ENCODE data around the gene AFF1. TPM values are rescaled to one million over a fixed set of nuclear protein-coding genes. Genes with fewer than 3 reads are reported as not detected.

The AFF1 gene
- total RNA-seq, 1 donor from 2014 or later, result 99.9 TPM

DNA sequence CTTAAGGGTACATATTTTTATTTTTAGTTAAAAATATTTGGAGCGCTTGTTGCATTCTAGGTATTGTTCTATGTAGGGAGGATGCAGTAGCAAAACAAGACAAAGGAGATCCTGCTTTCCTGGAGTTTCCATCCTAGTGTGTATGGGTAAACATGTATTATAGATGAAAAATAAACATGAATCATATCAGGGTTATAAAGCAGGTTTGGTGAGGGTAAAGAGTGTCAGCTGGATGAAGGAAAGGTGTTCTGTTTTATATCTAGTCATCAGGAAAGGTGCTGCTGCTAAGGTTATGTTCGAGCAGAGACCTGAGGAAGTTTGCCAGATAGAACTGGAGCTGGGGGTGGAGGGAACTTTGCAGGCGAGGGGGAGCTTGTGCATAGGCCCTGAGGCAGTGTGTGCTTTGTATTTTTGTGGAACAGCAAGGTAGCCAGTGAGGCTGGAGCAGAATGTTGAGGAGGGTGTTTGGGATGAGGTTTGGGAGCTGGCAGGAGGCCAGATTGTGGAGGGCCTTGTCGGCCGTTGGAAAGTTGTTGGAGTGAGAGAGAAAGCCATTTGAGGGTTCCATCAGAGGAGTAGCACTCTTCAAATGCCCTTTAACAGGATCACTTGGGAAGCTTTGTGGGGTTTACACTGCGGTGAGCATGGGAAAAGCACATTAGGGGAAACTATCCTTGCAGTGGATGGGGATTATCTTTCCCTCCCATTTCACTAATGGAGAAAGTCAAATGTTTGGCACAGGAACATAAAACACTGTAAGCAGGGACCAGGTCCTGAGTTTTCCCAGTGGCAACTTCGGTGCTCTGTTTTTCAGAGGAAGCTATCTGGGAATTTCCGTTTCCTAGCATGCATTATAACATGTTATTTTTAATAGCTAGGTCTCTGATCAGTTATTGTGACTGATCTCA lies 35.9 kb downstream of the AFF1 start:
- Histone ChIP-seq H3K27me3 (no peaks in the 10 kb centered on the region), H3K4me3 (no peak overlapping the region), H3K27ac (no peak overlapping the region), H3K4me1 (peaks cover 50% of the 10 kb centered on the region), H3K36me3 (no peaks in the 10 kb centered on the region), H3K9me3 (no peaks in the 10 kb centered on the region)
- peak in 1 of 2 donors; percentile 11 for TF ChIP-seq POLR2AphosphoS5 (IDR thresholded peaks at IDR 0.05; ENCODE audit: insufficient read depth in 1 of 2, low read depth in 1 of 2)
- TF ChIP-seq POLR2A (IDR thresholded peaks at IDR 0.05), result no peak
- no peak for DNase-seq (ENCODE audit: extremely low spot score in 2 of 2)
- intact Hi-C loops (cut with DNase I), result no loop called here

DNA sequence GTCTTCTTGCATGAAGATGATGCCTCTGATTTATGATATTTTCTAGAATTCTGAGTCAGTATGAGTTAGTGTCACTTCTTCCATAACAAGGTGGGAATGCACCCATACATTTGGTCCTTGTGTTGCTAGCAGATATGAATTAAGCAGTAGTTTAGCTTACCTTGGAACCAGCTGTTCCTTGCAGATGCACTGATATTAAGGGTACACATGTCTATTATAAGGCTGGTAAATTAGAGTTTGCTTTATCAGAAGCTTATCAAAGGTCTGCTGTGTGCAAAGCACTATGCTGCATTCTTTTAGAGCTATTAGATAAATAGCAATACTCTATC lies 36.5 kb downstream of the AFF1 start:
- H3K27me3 ChIP-seq, result no peaks in the 10 kb centered on the region
- DNase-seq (ENCODE audit: extremely low spot score in 2 of 2), result no peak
- H3K36me3 ChIP-seq, result no peaks in the 10 kb centered on the region
- H3K9me3 ChIP-seq, result no peaks in the 10 kb centered on the region
- intact Hi-C loops (cut with DNase I), result no loop called here
- H3K27ac ChIP-seq, result no peak overlapping the region
- no peak for TF ChIP-seq POLR2A (IDR thresholded peaks at IDR 0.05)
- TF ChIP-seq CTCF (IDR thresholded peaks at IDR 0.05), result no peak
- TF ChIP-seq POLR2AphosphoS5 (IDR thresholded peaks at IDR 0.05; ENCODE audit: insufficient read depth in 1 of 2, low read depth in 1 of 2), result no peak
- H3K4me3 ChIP-seq, result no peak overlapping the region
- H3K4me1 ChIP-seq, result peaks cover 50% of the 10 kb centered on the region

DNA sequence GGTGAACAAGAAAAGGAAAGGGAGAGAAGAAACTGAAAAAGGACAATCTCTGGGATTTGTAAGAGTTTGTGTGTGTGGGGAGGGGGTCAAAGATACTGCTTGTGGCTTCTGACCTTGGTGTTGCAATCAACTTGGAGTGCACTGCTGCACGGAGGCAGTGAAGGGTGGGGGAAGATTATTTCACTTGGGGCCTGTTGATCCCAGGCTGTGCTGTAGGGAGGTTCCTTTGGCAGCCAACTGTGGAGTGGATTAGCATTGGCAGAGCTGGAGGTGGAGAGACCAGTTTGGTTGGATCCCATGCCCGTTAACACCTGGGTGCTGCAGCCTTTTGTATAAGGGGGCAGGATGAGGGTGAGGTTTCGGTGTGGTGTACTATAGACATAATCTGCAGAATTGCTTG lies 38.2 kb downstream of the AFF1 start:
- no peak for TF ChIP-seq CTCF (IDR thresholded peaks at IDR 0.05)
- peak in 1 of 2 donors; percentile 71 for TF ChIP-seq POLR2AphosphoS5 (IDR thresholded peaks at IDR 0.05; ENCODE audit: insufficient read depth in 1 of 2, low read depth in 1 of 2)
- intact Hi-C loops (cut with DNase I), result no loop called here
- H3K27ac ChIP-seq, result no peak overlapping the region
- no peaks in the 10 kb centered on the region for H3K36me3 ChIP-seq
- no peak overlapping the region for H3K4me3 ChIP-seq
- peaks cover 51% of the 10 kb centered on the region for H3K4me1 ChIP-seq
- no peaks in the 10 kb centered on the region for H3K27me3 ChIP-seq
- no peaks in the 10 kb centered on the region for H3K9me3 ChIP-seq
- no peak for DNase-seq (ENCODE audit: extremely low spot score in 2 of 2)

DNA sequence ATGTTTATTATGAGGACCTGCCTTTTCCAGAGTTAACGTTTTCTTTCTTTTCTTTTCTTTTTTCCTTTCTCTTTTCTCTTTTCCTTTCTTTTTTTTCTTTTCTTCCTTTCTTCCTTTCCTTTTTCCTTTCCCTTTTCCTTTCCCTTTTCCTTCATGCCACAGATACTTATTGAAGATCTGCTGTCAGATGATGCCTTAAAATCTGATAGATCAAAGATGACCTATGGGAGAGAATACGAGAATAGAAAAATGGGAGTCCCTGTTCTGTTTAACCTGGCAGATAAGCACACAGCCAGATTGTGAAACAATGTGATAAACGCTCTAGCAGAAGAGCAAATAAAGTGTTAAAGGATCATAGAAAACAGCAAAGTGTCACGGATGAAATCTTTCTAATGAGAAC lies 38.9 kb downstream of the AFF1 start:
- H3K9me3 ChIP-seq, result no peaks in the 10 kb centered on the region
- no peak overlapping the region for H3K4me3 ChIP-seq
- no peaks in the 10 kb centered on the region for H3K27me3 ChIP-seq
- no peak overlapping the region for H3K27ac ChIP-seq
- TF ChIP-seq POLR2A (IDR thresholded peaks at IDR 0.05) (no peak), CTCF (IDR thresholded peaks at IDR 0.05) (no peak), POLR2AphosphoS5 (IDR thresholded peaks at IDR 0.05; ENCODE audit: insufficient read depth in 1 of 2, low read depth in 1 of 2) (no peak)
- intact Hi-C loops (cut with DNase I), result no loop called here
- H3K4me1 ChIP-seq, result peaks cover 51% of the 10 kb centered on the region
- no peaks in the 10 kb centered on the region for H3K36me3 ChIP-seq
- DNase-seq (ENCODE audit: extremely low spot score in 2 of 2), result no peak

DNA sequence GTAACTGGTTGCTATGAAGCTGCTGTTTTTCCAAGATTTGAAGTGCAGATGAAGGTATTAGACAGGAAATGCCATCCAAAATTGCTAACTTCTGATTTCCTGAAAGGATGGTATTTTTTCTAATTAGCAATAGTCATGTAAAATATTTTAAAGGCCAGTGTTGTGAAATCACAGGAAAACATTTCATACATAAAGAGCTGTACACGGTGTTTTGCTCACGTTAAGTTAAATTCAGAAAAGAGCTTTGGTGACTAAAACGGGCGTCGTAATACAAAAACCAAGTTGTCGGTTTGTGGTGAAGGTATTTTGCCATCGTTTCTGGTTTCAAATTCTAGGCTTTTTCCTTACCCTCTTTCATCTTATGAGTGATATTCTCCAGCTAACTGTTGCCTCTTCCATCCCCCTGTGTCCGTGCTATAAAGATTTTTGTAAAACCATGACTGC lies 39.8 kb downstream of the AFF1 start:
- H3K27ac ChIP-seq, result no peak overlapping the region
- no peaks in the 10 kb centered on the region for H3K9me3 ChIP-seq
- H3K36me3 ChIP-seq, result no peaks in the 10 kb centered on the region
- peaks cover 47% of the 10 kb centered on the region for H3K4me1 ChIP-seq
- TF ChIP-seq POLR2AphosphoS5 (IDR thresholded peaks at IDR 0.05; ENCODE audit: insufficient read depth in 1 of 2, low read depth in 1 of 2) (no peak), CTCF (IDR thresholded peaks at IDR 0.05) (no peak), POLR2A (IDR thresholded peaks at IDR 0.05) (no peak)
- no peak overlapping the region for H3K4me3 ChIP-seq
- intact Hi-C loops (cut with DNase I), result no loop called here
- DNase-seq (ENCODE audit: extremely low spot score in 2 of 2), result no peak
- no peaks in the 10 kb centered on the region for H3K27me3 ChIP-seq
